Endothelial cell of umbilical vein (primary cell): ENCODE measurements around the gene ACP1. TPM values are rescaled to one million over a fixed set of nuclear protein-coding genes. Genes with fewer than 3 reads are reported as not detected.

Source experiments
- BruUV-seq: library from RNA; stranded (reverse); fragments of 400-500 nt; replicated peaks from 2 replicates; lab custom pipeline; 2021; lab: Mats Ljungman, UMichigan
- CTCF ChIA-PET: fragments of 300-600, 350-600 bp; sonication (Branson Sonifier 250); formaldehyde crosslinking; loops from one replicate; lab custom pipeline; 2021; ENCODE audit warnings: antibody characterized with exemption, inconsistent platforms; lab: Charles Lee
- POLR2A ChIA-PET: fragments of 300-600, 350-600 bp; sonication (Branson Sonifier 250); formaldehyde crosslinking; loops from one replicate; lab custom pipeline; 2021; ENCODE audit warnings: antibody characterized with exemption, inconsistent platforms; lab: Charles Lee
- DNase-seq: peaks from one replicate; pipeline ENCODE4 v3.0.0-alpha.2; 2011; ENCODE audit warnings: low read depth, low spot score
- FAIRE-seq: peaks from 2 replicates; lab custom pipeline; 2011; peaks lifted over from hg19 to GRCh38; lab: Jason Lieb, UNC
- H2AFZ ChIP-seq: 2 replicates; pipeline ENCODE4 v1.6.0; 2012; ENCODE audit warnings: low read depth, low read length, control low read depth, inconsistent platforms
- H3K27ac ChIP-seq: 2 replicates; pipeline ENCODE4 v1.5.1; 2011; ENCODE audit warnings: low read depth, mild to moderate bottlenecking, control low read depth, low read length, moderate library complexity; ENCODE audit not compliant: insufficient read depth
- H3K27me3 ChIP-seq, 2 experiments: 2 replicates each; pipeline versions ENCODE4 v1.6.0 to v1.6.1; 2011; ENCODE audit warnings: low read length in 2 of 2, mixed read lengths in 1 of 2; ENCODE audit not compliant: control insufficient read depth in 2 of 2, insufficient read depth in 2 of 2
- H3K36me3 ChIP-seq, 2 experiments: 2 replicates in 1 of 2; 3 replicates in 1 of 2; pipeline ENCODE4 v1.5.1; 2011; ENCODE audit warnings: low read length in 2 of 2, mild to moderate bottlenecking in 1 of 2, moderate library complexity in 1 of 2; ENCODE audit not compliant: control insufficient read depth in 2 of 2, insufficient read depth in 2 of 2; ENCODE audit errors: extremely low read depth in 1 of 2
- H3K4me1 ChIP-seq: 3 replicates; pipeline ENCODE4 v1.5.1; 2011; ENCODE audit warnings: mild to moderate bottlenecking, low read length; ENCODE audit not compliant: control insufficient read depth, insufficient read depth; ENCODE audit errors: extremely low read depth
- H3K4me2 ChIP-seq: 2 replicates; pipeline ENCODE4 v1.6.1; 2011; ENCODE audit warnings: low read length, control low read depth, mixed read lengths; ENCODE audit not compliant: insufficient read depth
- H3K4me3 ChIP-seq, 3 experiments: fragments of 200-600 bp in 1 of 3; sonication (generic), shearing (Covaris generic) in 1 of 3; replicated peaks in 1 of 3; 2 replicates each; pipeline ENCODE4 v1.5.1; 2011 to 2016; ENCODE audit warnings: control low read depth in 3 of 3, low read length in 3 of 3, mild to moderate bottlenecking in 2 of 3, inconsistent platforms in 1 of 3, low read depth in 1 of 3, moderate library complexity in 1 of 3; ENCODE audit not compliant: insufficient read depth in 1 of 3
- H3K79me2 ChIP-seq: 2 replicates; pipeline ENCODE4 v1.6.0; 2012; ENCODE audit warnings: low read length, inconsistent platforms; ENCODE audit not compliant: control insufficient read depth, insufficient read depth
- H3K9ac ChIP-seq: replicated peaks from 2 replicates; pipeline ENCODE3; 2011; ENCODE audit warnings: low read length, control low read depth; ENCODE audit not compliant: insufficient read depth; ENCODE audit errors: extremely low read depth
- H3K9me1 ChIP-seq: replicated peaks from 3 replicates; pipeline ENCODE4 v1.6.0; 2011; ENCODE audit warnings: mild to moderate bottlenecking, low read length; ENCODE audit not compliant: control insufficient read depth, insufficient read depth; ENCODE audit errors: extremely low read depth
- H3K9me3 ChIP-seq: replicated peaks from 2 replicates; pipeline ENCODE4 v1.5.1; 2012; ENCODE audit warnings: low read length, inconsistent platforms; ENCODE audit not compliant: control insufficient read depth, insufficient read depth
- H4K20me1 ChIP-seq: replicated peaks from 2 replicates; pipeline ENCODE3; 2011; ENCODE audit warnings: mild to moderate bottlenecking, low read length; ENCODE audit not compliant: control insufficient read depth, insufficient read depth; ENCODE audit errors: extremely low read depth
- CTCF ChIP-seq, 2 donors: IDR thresholded peaks; 1 replicate in 1 of 2; 2 replicates in 1 of 2; pipeline ENCODE4 v1.5.1; 2011; ENCODE audit warnings: low read length in 2 of 2, mild to moderate bottlenecking in 2 of 2, moderate library complexity in 2 of 2, control low read depth in 1 of 2, inconsistent platforms in 1 of 2, low read depth in 1 of 2; ENCODE audit not compliant: insufficient read depth in 1 of 2; ENCODE audit errors: extremely low read depth in 1 of 2
- EZH2 ChIP-seq: IDR thresholded peaks from 2 replicates; pipeline ENCODE4 v1.6.1; 2012; ENCODE audit warnings: borderline replicate concordance, low read depth, mild to moderate bottlenecking, moderate library complexity, low read length, inconsistent platforms; ENCODE audit not compliant: severe bottlenecking
- FOS ChIP-seq: IDR thresholded peaks from 2 replicates; pipeline ENCODE4 v1.6.1; 2011; ENCODE audit warnings: mild to moderate bottlenecking, low read length, moderate library complexity, borderline replicate concordance; ENCODE audit not compliant: insufficient read depth
- GATA2 ChIP-seq: IDR thresholded peaks from 2 replicates; pipeline ENCODE4 v1.7.0; 2011; ENCODE audit warnings: low read depth, mild to moderate bottlenecking, moderate library complexity, mixed read lengths, low read length; ENCODE audit not compliant: insufficient read length, insufficient read depth
- JUN ChIP-seq: IDR thresholded peaks from 2 replicates; pipeline ENCODE4 v1.6.1; 2011; ENCODE audit warnings: borderline replicate concordance, low read depth; ENCODE audit not compliant: insufficient read length, insufficient read depth
- MYC ChIP-seq: IDR thresholded peaks from one replicate; pipeline ENCODE4 v1.6.1; 2011; ENCODE audit warnings: mild to moderate bottlenecking, low read depth, low read length
- POLR2A ChIP-seq: IDR thresholded peaks from 2 replicates; pipeline ENCODE4 v1.6.1; 2012; ENCODE audit warnings: low read depth, mild to moderate bottlenecking, control low read depth, low read length
- POLR2AphosphoS5 ChIP-seq: IDR thresholded peaks from 2 replicates; pipeline ENCODE4 v1.6.1; 2012; ENCODE audit warnings: low read depth, mild to moderate bottlenecking, control low read depth, low read length, moderate library complexity; ENCODE audit not compliant: insufficient read depth
- dilution Hi-C: fragments of 300-500 bp; cut with MboI; formaldehyde crosslinking; loops from one replicate; pipeline ENCODE4 v1.15.0; 2019; ENCODE audit warnings: low sequenced_read_pairs; ENCODE audit not compliant: extremely low pct_ligation_motif_present
- intact Hi-C: fragments of 100-400 bp; cut with micrococcal nuclease; formaldehyde crosslinking; loops from one replicate; pipeline ENCODE4 v1.10.0; 2022
- polyA plus RNA-seq, 4 experiments: library from polyadenylated mRNA; depleted of rRNA in 3 of 4; stranded (reverse) in 3 of 4; unstranded in 1 of 4; fragments of >200 nt; gene quantifications; 2 replicates each; pipeline versions ENCODE4 v1.2.1 to v1.2.3, GENCODE V29; 2011 to 2012; ENCODE audit warnings: missing spikeins in 1 of 4
- total RNA-seq: library from RNA; stranded (reverse); gene quantifications from 2 replicates; pipeline ENCODE4 v1.2.3, GENCODE V29; 2021
- TF ChIP-seq, protein P1 (sequence below): IDR thresholded peaks from 2 replicates; pipeline ENCODE4 v1.6.1; 2011; ENCODE audit not compliant: insufficient read depth, insufficient read length

The ACP1 gene
- total and polyA plus RNA-seq, 2 donors (not counting 3 experiments of a cell fraction or from before 2014, with no cell fraction given) = 63.4 to 80.2 TPM

GRCh38 chr2:322326-322725 lies 57.6 kb downstream of the ACP1 start:
- Histone ChIP-seq H3K9me3 (peaks cover 2% of the 10 kb centered on the region), H3K4me1 (no peaks in the 10 kb centered on the region), H2AFZ (no peak overlapping the region), H3K9ac (no peak overlapping the region), H3K4me2 (no peak overlapping the region), H3K36me3 (no peaks in the 10 kb centered on the region), H3K27me3 (no peaks in the 10 kb centered on the region), H3K79me2 (no peaks in the 10 kb centered on the region), H3K27ac (no peak overlapping the region), H4K20me1 (no peaks in the 10 kb centered on the region), H3K9me1 (no peaks in the 10 kb centered on the region), H3K4me3 (no peak overlapping the region)
- ChIA-PET POLR2A (no interaction called here), CTCF (no interaction called here)
- intact Hi-C loops (no loop called here), dilution Hi-C loops (no loop called here)
- TF ChIP-seq, protein P1, sequence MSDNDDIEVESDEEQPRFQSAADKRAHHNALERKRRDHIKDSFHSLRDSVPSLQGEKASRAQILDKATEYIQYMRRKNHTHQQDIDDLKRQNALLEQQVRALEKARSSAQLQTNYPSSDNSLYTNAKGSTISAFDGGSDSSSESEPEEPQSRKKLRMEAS = no peak
- TF ChIP-seq FOS (no peak), POLR2A (no peak), CTCF (IDR thresholded peaks at IDR 0.05; ENCODE audit: extremely low read depth in 1 of 2, insufficient read depth in 1 of 2, low read depth in 1 of 2, low read length in 2 of 2) (no peak), EZH2 (no peak), POLR2AphosphoS5 (no peak), MYC (no peak), GATA2 (no peak), JUN (no peak)
- no peak for DNase-seq
- no peak for FAIRE-seq
- no TSS peak for BruUV-seq
